Stimulated activated CD8-positive, alpha-beta memory T cell treated with anti-CD3 and anti-CD28 coated beads, Interleukin-7, amount 100 ng/mL, for 48 hours (primary cell): ENCODE measurements around the gene CAB39L.

Experiments used
- DNase-seq, 2 donors: peaks; one replicate each; pipeline ENCODE4 v3.0.0-alpha.2; 2020; ENCODE audit warnings: low read depth in 1 of 2; ENCODE audit errors: extremely low read depth in 1 of 2

Gene CAB39L

GRCh38 chr13:49443357-49443703 lies 534 bp downstream of the CAB39L start:
- DNase-seq: peak in 1 of 2 donors; percentile 3

- no peak for DNase-seq
Observed at GRCh38 chr13:49441846-49442245, 2.0 kb downstream of the CAB39L start.

- DNase-seq: no peak
Observed at GRCh38 chr13:49441312-49441711, 2.6 kb downstream of the CAB39L start.

GRCh38 chr13:49439609-49440008 lies 4.3 kb downstream of the CAB39L start:
- no peak for DNase-seq

GRCh38 chr13:49437705-49438104 lies 6.2 kb downstream of the CAB39L start:
- no peak for DNase-seq

GRCh38 chr13:49436890-49437289 lies 7.0 kb downstream of the CAB39L start:
- no peak for DNase-seq

GRCh38 chr13:49435992-49436391 lies 7.9 kb downstream of the CAB39L start:
- no peak for DNase-seq

GRCh38 chr13:49429121-49429520 lies 14.7 kb downstream of the CAB39L start:
- DNase-seq: no peak

- no peak for DNase-seq
Observed at GRCh38 chr13:49428041-49428763, 15.7 kb downstream of the CAB39L start.

GRCh38 chr13:49424011-49424560 lies 19.8 kb downstream of the CAB39L start:
- DNase-seq: no peak

GRCh38 chr13:49421391-49421790 lies 22.5 kb downstream of the CAB39L start:
- no peak for DNase-seq

GRCh38 chr13:49419276-49419675 lies 24.6 kb downstream of the CAB39L start:
- no peak for DNase-seq

GRCh38 chr13:49418206-49418605 lies 25.7 kb downstream of the CAB39L start:
- no peak for DNase-seq

- no peak for DNase-seq
Observed at GRCh38 chr13:49417161-49417560, 26.7 kb downstream of the CAB39L start.

- DNase-seq: no peak
Observed at GRCh38 chr13:49412749-49413148, 31.1 kb downstream of the CAB39L start.

GRCh38 chr13:49411353-49411752 lies 32.5 kb downstream of the CAB39L start:
- DNase-seq: no peak

GRCh38 chr13:49410477-49410876 lies 33.4 kb downstream of the CAB39L start:
- no peak for DNase-seq

- no peak for DNase-seq
Observed at GRCh38 chr13:49410006-49410405, 33.9 kb downstream of the CAB39L start.

- DNase-seq: no peak
Observed at GRCh38 chr13:49409008-49409407, 34.9 kb downstream of the CAB39L start.

- DNase-seq: no peak
Observed at GRCh38 chr13:49407936-49408335, 35.9 kb downstream of the CAB39L start.

GRCh38 chr13:49407068-49407467 lies 36.8 kb downstream of the CAB39L start:
- no peak for DNase-seq

GRCh38 chr13:49404703-49405020 lies 39.2 kb downstream of the CAB39L start:
- DNase-seq: no peak
